Measurements from ENCODE around the gene TMEM167B.
A peak's percentile ranks its signal among the peaks of the same experiment; 100 is the strongest.

TMEM167B gene

GRCh38 chr1:109112056-109112651 is 21.6 kb downstream of the TMEM167B start:
- DNase-seq (ENCODE audit: extremely low read depth, insufficient read length) = no peak
- H3K27me3 ChIP-seq (replicated peaks; ENCODE audit: control insufficient read depth, insufficient read depth, low read length) = no peaks in the 10 kb centered on the region; the same call in none of the 2 replicates
- no peak overlapping the region for H3K4me3 ChIP-seq (replicated peaks; ENCODE audit: low read depth, low read length)
- no peaks in the 10 kb centered on the region for H3K36me3 ChIP-seq (ENCODE audit: control insufficient read depth, insufficient read depth, low read length)
- peak; percentile 43 for TF ChIP-seq CTCF (IDR thresholded peaks at IDR 0.05; ENCODE audit: insufficient read depth, low read length, poor library complexity, severe bottlenecking)

- peak; percentile 98 for TF ChIP-seq CTCF (IDR thresholded peaks at IDR 0.05; ENCODE audit: insufficient read depth, low read length, poor library complexity, severe bottlenecking)
- Histone ChIP-seq H3K4me3 (replicated peaks; ENCODE audit: low read depth, low read length) (peak overlapping the region; percentile 15), H3K27me3 (replicated peaks; ENCODE audit: control insufficient read depth, insufficient read depth, low read length) (no peaks in the 10 kb centered on the region; the same call in none of the 2 replicates), H3K36me3 (ENCODE audit: control insufficient read depth, insufficient read depth, low read length) (no peaks in the 10 kb centered on the region)
- peak; percentile 81 for DNase-seq (ENCODE audit: extremely low read depth, insufficient read length)
Measured at GRCh38 chr1:109112652-109113285, 22.2 kb downstream of the TMEM167B start.

GRCh38 chr1:109113590-109114341 is 23.2 kb downstream of the TMEM167B start, which contains the start of gene ELAPOR1:
Gene ELAPOR1 (plus strand): TSS chr1:109114115. CDS start chr1:109114184, 69 bp downstream.
- H3K4me3 ChIP-seq (replicated peaks; ENCODE audit: low read depth, low read length) = peak within 1 kb of the TSS; percentile 47
- peak; percentile 68 for DNase-seq (ENCODE audit: extremely low read depth, insufficient read length)
- no peaks in the 10 kb centered on the region for H3K36me3 ChIP-seq (ENCODE audit: control insufficient read depth, insufficient read depth, low read length)
- TF ChIP-seq CTCF (IDR thresholded peaks at IDR 0.05; ENCODE audit: insufficient read depth, low read length, poor library complexity, severe bottlenecking) = no peak
- no peaks in the 10 kb centered on the region; the same call in none of the 2 replicates for H3K27me3 ChIP-seq (replicated peaks; ENCODE audit: control insufficient read depth, insufficient read depth, low read length)

GRCh38 chr1:109114342-109114674 is 23.7 kb downstream of the TMEM167B start:
- peak overlapping the region; percentile 47; the same call in 1 of the 2 replicates for H3K4me3 ChIP-seq (replicated peaks; ENCODE audit: low read depth, low read length)
- no peak for DNase-seq (ENCODE audit: extremely low read depth, insufficient read length)
- H3K36me3 ChIP-seq (ENCODE audit: control insufficient read depth, insufficient read depth, low read length) = no peaks in the 10 kb centered on the region
- H3K27me3 ChIP-seq (replicated peaks; ENCODE audit: control insufficient read depth, insufficient read depth, low read length) = no peaks in the 10 kb centered on the region; the same call in none of the 2 replicates
- TF ChIP-seq CTCF (IDR thresholded peaks at IDR 0.05; ENCODE audit: insufficient read depth, low read length, poor library complexity, severe bottlenecking) = no peak

GRCh38 chr1:109115685-109116084 is 25.1 kb downstream of the TMEM167B start:
- no peak overlapping the region for H3K4me3 ChIP-seq (replicated peaks; ENCODE audit: low read depth, low read length)
- H3K27me3 ChIP-seq (replicated peaks; ENCODE audit: control insufficient read depth, insufficient read depth, low read length) = no peaks in the 10 kb centered on the region; the same call in none of the 2 replicates
- no peak for DNase-seq (ENCODE audit: extremely low read depth, insufficient read length)
- H3K36me3 ChIP-seq (ENCODE audit: control insufficient read depth, insufficient read depth, low read length) = no peaks in the 10 kb centered on the region
- no peak for TF ChIP-seq CTCF (IDR thresholded peaks at IDR 0.05; ENCODE audit: insufficient read depth, low read length, poor library complexity, severe bottlenecking)

Measured in GM06990 (cell line).